Heart right ventricle (tissue), 16 donors: ENCODE measurements around the gene RTP2. TPM values are rescaled to one million over a fixed set of nuclear protein-coding genes. Genes with fewer than 3 reads are reported as not detected.
A peak's percentile ranks its signal among the peaks of the same experiment; 100 is the strongest.

ENCODE experiments used
- ATAC-seq, 8 donors: fragments of 200-7000 bp; cut with Tn5 transposase; one replicate each; pipeline ENCODE4 v1.9.1; 2020; ENCODE audit warnings: mild to moderate bottlenecking in 8 of 8, moderate library complexity in 8 of 8, moderate number of reproducible peaks in 1 of 8
- DNase-seq, 2 donors: peaks; one replicate each; pipeline ENCODE4 v3.0.0-alpha.2; 2020
- H3K27ac ChIP-seq, 10 donors: fragments of 200-600 bp; sonication (generic) in 2 of 10; one replicate each; pipeline versions ENCODE4 v1.5.0 to v1.8.0; 2020 to 2022; ENCODE audit warnings: mild to moderate bottlenecking in 3 of 10
- H3K27me3 ChIP-seq, 7 donors: fragments of 200-600 bp; one replicate each; pipeline ENCODE4 v1.8.0; 2021 to 2022; ENCODE audit warnings: mild to moderate bottlenecking in 2 of 7
- H3K36me3 ChIP-seq, 9 donors: fragments of 200-600 bp; sonication (generic) in 1 of 9; one replicate each; pipeline versions ENCODE4 v1.5.0 to v1.8.0; 2020 to 2022; ENCODE audit warnings: mild to moderate bottlenecking in 2 of 9
- H3K4me1 ChIP-seq, 9 donors: fragments of 200-600 bp; sonication (generic) in 1 of 9; one replicate each; pipeline versions ENCODE4 v1.5.0 to v1.8.0; 2020 to 2022; ENCODE audit warnings: mild to moderate bottlenecking in 4 of 9
- H3K4me3 ChIP-seq, 10 donors: fragments of 200-600 bp; sonication (generic) in 2 of 10; one replicate each; pipeline versions ENCODE4 v1.5.0 to v1.8.0; 2020 to 2022; ENCODE audit warnings: mild to moderate bottlenecking in 7 of 10, moderate library complexity in 2 of 10
- H3K9me3 ChIP-seq, 11 donors: fragments of 200-600 bp in 10 of 11; sonication (generic) in 2 of 11; one replicate each; pipeline versions ENCODE4 v1.5.0 to v1.8.0; 2013 to 2022; ENCODE audit warnings: mild to moderate bottlenecking in 2 of 11, control low read depth in 1 of 11, moderate library complexity in 1 of 11
- WGBS, 2 donors: extraction: QIAGEN DNeasy Blood & Tissue Kit; methylation state at CpG; one replicate each; pipeline ENCODE4 v1.1.7; 2013; ENCODE audit warnings: inconsistent platforms in 1 of 2; 5-methylcytosine and 5-hydroxymethylcytosine counted together
- intact Hi-C, 10 donors: fragments of 100-400 bp; cut with DNase I; formaldehyde crosslinking; loops; one replicate each; pipeline versions ENCODE4 v1.11.1 to v1.14.2; 2022
- polyA plus RNA-seq, 2 donors: library from polyadenylated mRNA; stranded (reverse); fragments of 200-250 nt; gene quantifications; one replicate each; pipeline ENCODE4 v1.2.3, GENCODE V29; 2013
- total RNA-seq, 10 donors: library from RNA; stranded (reverse); fragmentation: NEBNext Ultra II Directional in 3 of 10; extraction: Animal tissue kit (Norgen Biotek cat#: 25700) in 3 of 10; gene quantifications; one replicate each; pipeline versions ENCODE4 v1.2.1 to v1.2.4, GENCODE V29; 2021 to 2023
- TF ChIP-seq, protein P1 (sequence below), 9 donors: fragments of 200-600 bp; sonication (generic) in 2 of 9; IDR thresholded peaks; one replicate each; pipeline versions ENCODE4 v1.5.0 to v1.8.0; 2021 to 2022; ENCODE audit warnings: antibody characterized with exemption in 9 of 9, mild to moderate bottlenecking in 5 of 9, moderate library complexity in 1 of 9
- donor health status: Arrhythmogenic right ventricular cardiomyopathy.
- donor health status: ischemic (EF 13 %, LVEDD 7.1; RV severe dilation, severe dysfunction).
- donor health status: healthy with polysubstance abuse.
- donor health status: DM: no; HTN: yes; CAD: no.
- donor health status: DM: no; HTN: no; CAD: no.
- donor health status: ischemic (EF 25% LVEDD 6.9; RV normal size, moderate dysfunction).
- donor health status: ischemic (EF 25% LVEDD 5.7; RV mildly dilated, moderate dysfunction).
- donor health status: healthy.
- donor health status: DM: yes; HTN: yes; CAD: no.
- donor health status: Ischemic cardiomyopathy.
- donor health status: ischemic (EF 35%, LVEDD 5.7; RV mildly dilated, moderate dysfunction).
- donor health status: nonischemic (EF 11% LVEDD 7.7; RV severe dilation, severe dysfunction).
- donor health status: DM: yes; HTN: yes; CAD: no.
- donor health status: PGD.
- donor health status: ischemic (EF 29% LVEDD 5.4; RV normal size, mild dysfunction).
- donor health status: nonischemic (EF 23%, LVEDD 6.1; RV moderate dilation, normal function).

Gene RTP2
- total and polyA plus RNA-seq, 12 donors, result not detected

DNA sequence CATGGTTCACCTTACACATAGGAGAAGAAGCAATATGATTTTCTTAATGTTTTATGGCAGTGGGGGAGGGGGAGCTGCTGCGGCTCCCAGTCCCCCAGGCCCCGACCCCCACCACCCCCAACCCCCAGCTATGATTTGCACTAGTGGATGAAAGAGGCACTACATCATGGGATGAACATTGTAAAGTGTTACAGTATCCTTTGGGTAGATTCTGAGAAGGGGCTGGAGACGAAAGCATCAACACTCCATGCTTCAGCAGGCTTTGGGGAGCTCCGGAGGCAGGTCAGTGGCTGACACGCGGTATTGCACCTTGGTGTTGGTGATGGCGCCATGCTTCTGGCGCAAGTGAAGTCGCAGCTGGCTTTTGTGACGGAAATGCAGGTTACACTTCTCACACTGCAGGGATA, 19.9 kb upstream of the RTP2 start:
- H3K4me1 ChIP-seq, result peaks cover 0 to 8% (median 0%) of the 10 kb centered on the region in 9 donors
- intact Hi-C loops, result no loop called here
- no peaks in the 10 kb centered on the region for H3K9me3 ChIP-seq
- H3K4me3 ChIP-seq, result no peak overlapping the region
- DNase-seq, result no peak
- TF ChIP-seq, protein P1, sequence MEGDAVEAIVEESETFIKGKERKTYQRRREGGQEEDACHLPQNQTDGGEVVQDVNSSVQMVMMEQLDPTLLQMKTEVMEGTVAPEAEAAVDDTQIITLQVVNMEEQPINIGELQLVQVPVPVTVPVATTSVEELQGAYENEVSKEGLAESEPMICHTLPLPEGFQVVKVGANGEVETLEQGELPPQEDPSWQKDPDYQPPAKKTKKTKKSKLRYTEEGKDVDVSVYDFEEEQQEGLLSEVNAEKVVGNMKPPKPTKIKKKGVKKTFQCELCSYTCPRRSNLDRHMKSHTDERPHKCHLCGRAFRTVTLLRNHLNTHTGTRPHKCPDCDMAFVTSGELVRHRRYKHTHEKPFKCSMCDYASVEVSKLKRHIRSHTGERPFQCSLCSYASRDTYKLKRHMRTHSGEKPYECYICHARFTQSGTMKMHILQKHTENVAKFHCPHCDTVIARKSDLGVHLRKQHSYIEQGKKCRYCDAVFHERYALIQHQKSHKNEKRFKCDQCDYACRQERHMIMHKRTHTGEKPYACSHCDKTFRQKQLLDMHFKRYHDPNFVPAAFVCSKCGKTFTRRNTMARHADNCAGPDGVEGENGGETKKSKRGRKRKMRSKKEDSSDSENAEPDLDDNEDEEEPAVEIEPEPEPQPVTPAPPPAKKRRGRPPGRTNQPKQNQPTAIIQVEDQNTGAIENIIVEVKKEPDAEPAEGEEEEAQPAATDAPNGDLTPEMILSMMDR (IDR thresholded peaks at IDR 0.05), result no peak
- WGBS, 2 donors, result 87 to 90% methylated on average over 10 of the region's 10 CpGs
- no peak overlapping the region for H3K27ac ChIP-seq
- no peak for ATAC-seq
- H3K27me3 ChIP-seq, result no peaks in the 10 kb centered on the region
- peaks cover 5 to 72% (median 61%) of the 10 kb centered on the region in 9 donors for H3K36me3 ChIP-seq

DNA sequence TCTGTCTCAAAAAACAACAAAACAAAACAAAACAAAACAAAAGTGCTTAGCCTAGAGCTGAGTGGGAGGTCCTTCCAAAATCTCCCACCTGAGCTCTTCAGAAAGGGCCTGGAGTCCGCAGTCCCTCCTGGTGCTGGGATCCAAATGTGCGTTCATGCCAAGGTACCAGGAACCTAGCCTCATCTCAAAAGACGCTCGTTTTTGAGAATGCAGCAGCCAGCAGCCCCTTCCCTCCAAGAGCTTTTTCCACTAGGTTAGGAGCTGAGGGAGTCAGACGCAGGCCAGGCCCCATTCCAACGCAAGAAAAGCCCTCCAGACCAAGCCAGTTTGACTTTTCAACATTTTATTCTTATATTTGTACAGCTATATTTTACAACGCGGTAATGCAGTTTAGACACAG, 18.7 kb upstream of the RTP2 start:
- Histone ChIP-seq H3K9me3 (no peaks in the 10 kb centered on the region), H3K4me3 (no peak overlapping the region), H3K36me3 (peaks cover 5 to 60% (median 50%) of the 10 kb centered on the region in 9 donors), H3K27ac (no peak overlapping the region), H3K4me1 (peaks cover 0 to 8% (median 0%) of the 10 kb centered on the region in 9 donors), H3K27me3 (no peaks in the 10 kb centered on the region)
- TF ChIP-seq, protein P1 (IDR thresholded peaks at IDR 0.05), result no peak
- DNase-seq (no peak), ATAC-seq (no peak)
- WGBS, 2 donors, result 91 to 92% methylated on average over 8 of the region's 8 CpGs
- intact Hi-C loops, result no loop called here

DNA sequence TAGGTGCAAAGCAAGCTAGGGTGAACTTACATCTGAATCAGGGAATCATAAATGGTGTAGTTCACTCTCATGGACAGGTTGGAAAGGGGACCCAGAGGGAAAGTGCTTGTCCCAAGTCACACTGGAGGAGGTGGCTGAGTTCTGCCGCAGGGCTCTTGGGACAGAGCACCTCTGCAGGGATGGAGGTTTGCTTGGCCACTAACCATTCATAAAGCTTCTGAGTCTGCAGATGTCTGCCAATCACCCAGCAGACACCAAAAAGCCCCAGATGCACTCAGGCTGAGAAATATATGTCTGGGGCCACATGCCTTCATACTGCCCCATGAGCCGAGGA, 17.9 kb upstream of the RTP2 start:
- no peak overlapping the region for H3K27ac ChIP-seq
- H3K4me3 ChIP-seq, result no peak overlapping the region
- H3K36me3 ChIP-seq, result peaks cover 0 to 53% (median 43%) of the 10 kb centered on the region in 9 donors
- no peaks in the 10 kb centered on the region for H3K27me3 ChIP-seq
- 95% methylated on average over 2 of the region's 2 CpGs for WGBS, 2 donors
- DNase-seq, result no peak
- peak in 4 of 8 donors; percentile 12 to 24 (median 18) for ATAC-seq
- H3K4me1 ChIP-seq, result peaks cover 0 to 8% (median 0%) of the 10 kb centered on the region in 9 donors
- H3K9me3 ChIP-seq, result no peaks in the 10 kb centered on the region
- intact Hi-C loops, result no loop called here
- TF ChIP-seq, protein P1 (IDR thresholded peaks at IDR 0.05), result no peak

DNA sequence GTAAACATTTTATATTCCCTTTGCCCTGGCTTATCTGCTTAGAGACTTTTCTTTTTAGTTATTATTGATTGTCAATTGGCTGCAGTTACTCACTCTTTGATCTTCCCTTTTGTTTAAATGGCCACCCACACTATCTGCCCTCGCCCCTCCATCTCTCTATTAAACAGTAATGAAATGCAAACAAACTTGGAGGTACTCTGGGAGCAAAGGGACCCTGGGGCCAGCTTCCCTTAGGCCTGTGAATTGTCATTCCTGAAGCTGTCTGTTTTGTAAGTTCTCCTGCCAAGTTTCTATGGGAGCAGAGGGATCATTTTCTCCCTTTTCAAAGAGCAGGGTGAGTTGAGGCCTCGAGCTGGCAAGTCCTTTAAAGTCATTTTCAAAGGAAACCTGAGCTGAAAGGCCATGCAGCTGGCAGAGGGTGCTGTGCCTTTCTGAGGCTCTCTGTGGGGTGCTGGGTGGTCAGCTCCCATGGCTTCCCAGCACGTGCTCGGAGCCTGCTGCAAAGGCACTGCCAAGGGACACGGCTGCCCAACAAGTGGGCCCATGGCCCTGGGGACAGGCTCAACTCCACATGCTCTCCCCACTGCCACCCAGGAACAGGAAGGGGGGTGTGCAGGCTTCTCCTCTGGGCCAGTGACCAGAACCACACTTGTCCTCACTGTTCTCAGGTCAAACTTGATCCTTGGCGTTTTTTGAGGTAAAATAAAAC, 17.4 kb upstream of the RTP2 start:
- ATAC-seq, result peak in 6 of 8 donors; percentile 31 to 68 (median 48)
- intact Hi-C loops, result loop anchor here in 8 of 10 donors (10.0 kb wide), 4 partner anchors 105 to 505 kb away; no protein-coding TSS in a partner anchor
- Histone ChIP-seq H3K4me3 (no peak overlapping the region), H3K36me3 (peaks cover 0 to 47% (median 38%) of the 10 kb centered on the region in 9 donors), H3K27me3 (no peaks in the 10 kb centered on the region), H3K4me1 (peaks cover 0 to 8% (median 0%) of the 10 kb centered on the region in 9 donors), H3K9me3 (no peaks in the 10 kb centered on the region), H3K27ac (no peak overlapping the region)
- TF ChIP-seq, protein P1 (IDR thresholded peaks at IDR 0.05), result no peak
- DNase-seq, result no peak
- WGBS, 2 donors, result 50 to 54% methylated on average over 6 of the region's 6 CpGs
